A673 (cell line): ENCODE data around the gene GRIN2A. TPM values are rescaled to one million over a fixed set of nuclear protein-coding genes. Genes with fewer than 3 reads are reported as not detected.

ENCODE experiments used
- BruUV-seq: library from RNA; stranded (reverse); fragments of 400-500 nt; replicated peaks from 2 replicates; lab custom pipeline; 2021; lab: Mats Ljungman, UMichigan
- CTCF ChIA-PET: fragments of 300-600 bp; sonication (Branson Sonifier 250); formaldehyde crosslinking; loops from one replicate; lab custom pipeline; 2022; ENCODE audit warnings: antibody characterized with exemption; lab: Charles Lee
- POLR2A ChIA-PET: fragments of 300-600 bp; sonication (Branson Sonifier 250); formaldehyde crosslinking; loops from one replicate; lab custom pipeline; 2022; ENCODE audit warnings: antibody characterized with exemption; ENCODE audit not compliant: low non-redundant PET; lab: Charles Lee
- DNase-seq: peaks from one replicate; pipeline ENCODE4 v3.0.0-alpha.2; 2015; ENCODE audit warnings: low spot score
- H3K27ac ChIP-seq: fragments of 200-600 bp; sonication (generic); 2 replicates; pipeline ENCODE4 v1.5.1; 2016; ENCODE audit warnings: mixed run types, low read depth, mild to moderate bottlenecking, mixed read lengths, antibody characterized with exemption, low read length; ENCODE audit not compliant: poor library complexity, severe bottlenecking
- H3K27me3 ChIP-seq: fragments of 200-600 bp; sonication (generic); replicated peaks from 2 replicates; pipeline ENCODE4 v1.6.1; 2017; ENCODE audit warnings: mixed run types, low read depth, mild to moderate bottlenecking, mixed read lengths, antibody characterized with exemption, low read length; ENCODE audit not compliant: insufficient read depth, poor library complexity
- H3K36me3 ChIP-seq: fragments of 200-600 bp; sonication (generic); 2 replicates; pipeline ENCODE4 v1.6.1; 2016; ENCODE audit warnings: mixed run types, mild to moderate bottlenecking, mixed read lengths, antibody characterized with exemption, low read length; ENCODE audit not compliant: insufficient read depth, poor library complexity, severe bottlenecking
- H3K4me1 ChIP-seq: fragments of 200-600 bp; sonication (generic); 2 replicates; pipeline ENCODE4 v1.6.1; 2017; ENCODE audit warnings: mixed run types, mild to moderate bottlenecking, mixed read lengths, antibody characterized with exemption, low read length; ENCODE audit not compliant: insufficient read depth, poor library complexity, severe bottlenecking
- H3K4me3 ChIP-seq: fragments of 200-600 bp; sonication (generic); 2 replicates; pipeline ENCODE4 v1.5.1; 2016; ENCODE audit warnings: low read depth, mixed run types, mild to moderate bottlenecking, mixed read lengths, low read length; ENCODE audit not compliant: poor library complexity, severe bottlenecking
- H3K9me3 ChIP-seq: fragments of 200-600 bp; sonication (generic); 2 replicates; pipeline ENCODE4 v1.6.1; 2016; ENCODE audit warnings: mixed run types, low read depth, mild to moderate bottlenecking, mixed read lengths, antibody characterized with exemption, low read length; ENCODE audit not compliant: poor library complexity, severe bottlenecking
- CTCF ChIP-seq: fragments of 300-800, 200-600 bp; sonication (generic); conservative IDR thresholded peaks from 2 replicates; pipeline ENCODE4 v1.5.1; 2017; ENCODE audit warnings: low read depth, mild to moderate bottlenecking, antibody characterized with exemption, low read length, moderate library complexity, mixed read lengths
- EZH2 ChIP-seq: fragments of 200-600 bp; sonication (generic); IDR thresholded peaks from 2 replicates; pipeline ENCODE4 v1.6.1; 2017; ENCODE audit warnings: borderline replicate concordance, low read depth, mild to moderate bottlenecking, mixed read lengths, antibody characterized with exemption, low read length; ENCODE audit not compliant: poor library complexity, severe bottlenecking
- intact Hi-C: fragments of 100-400 bp; cut with micrococcal nuclease; formaldehyde crosslinking; loops from one replicate; pipeline ENCODE4 v1.10.0; 2022; ENCODE audit not compliant: unreplicated experiment
- total RNA-seq: library from RNA; stranded (reverse); gene quantifications from 2 replicates; pipeline ENCODE4 v1.2.3, GENCODE V29; 2021

Gene GRIN2A
- total RNA-seq, 1 experiment from 2014 or later, result 1.2 TPM

- Histone ChIP-seq H3K36me3 (no peaks in the 10 kb centered on the region), H3K27me3 (no peaks in the 10 kb centered on the region), H3K4me3 (no peak overlapping the region), H3K9me3 (no peaks in the 10 kb centered on the region), H3K4me1 (no peaks in the 10 kb centered on the region), H3K27ac (no peak overlapping the region)
- intact Hi-C loops, result no loop called here
- BruUV-seq, result no TSS peak
- ChIA-PET POLR2A (no interaction called here), CTCF (no interaction called here)
- no peak for TF ChIP-seq CTCF
- no peak for TF ChIP-seq EZH2
- DNase-seq, result no peak
Observed at GRCh38 chr16:9821970-9822369, 360.3 kb downstream of the GRIN2A start.

GRCh38 chr16:9821331-9821730 lies 360.9 kb downstream of the GRIN2A start:
- Histone ChIP-seq H3K27ac (no peak overlapping the region), H3K27me3 (no peaks in the 10 kb centered on the region), H3K4me3 (no peak overlapping the region), H3K4me1 (no peaks in the 10 kb centered on the region), H3K9me3 (no peaks in the 10 kb centered on the region), H3K36me3 (no peaks in the 10 kb centered on the region)
- no TSS peak for BruUV-seq
- POLR2A ChIA-PET, result no interaction called here
- no peak for DNase-seq
- TF ChIP-seq CTCF (no peak), EZH2 (no peak)
- intact Hi-C loops, result no loop called here
- CTCF ChIA-PET, result no interaction called here

GRCh38 chr16:9820476-9821246 lies 361.6 kb downstream of the GRIN2A start:
- TF ChIP-seq EZH2 (no peak), CTCF (no peak)
- H3K27ac ChIP-seq, result no peak overlapping the region
- no peak for DNase-seq
- H3K9me3 ChIP-seq, result no peaks in the 10 kb centered on the region
- ChIA-PET CTCF (no interaction called here), POLR2A (no interaction called here)
- no peak overlapping the region for H3K4me3 ChIP-seq
- H3K4me1 ChIP-seq, result no peaks in the 10 kb centered on the region
- no TSS peak for BruUV-seq
- no peaks in the 10 kb centered on the region for H3K36me3 ChIP-seq
- intact Hi-C loops, result no loop called here
- H3K27me3 ChIP-seq, result no peaks in the 10 kb centered on the region
